Stimulated activated CD8-positive, alpha-beta memory T cell treated with anti-CD3 and anti-CD28 coated beads, Interleukin-7, amount 100 ng/mL, for 4 hours (primary cell): ENCODE data around the gene MTHFR.

Experiments
- DNase-seq, 2 donors: peaks; one replicate each; pipeline ENCODE4 v3.0.0-alpha.2; 2020; ENCODE audit warnings: low read depth in 2 of 2

Gene MTHFR

GRCh38 chr1:11759791-11760190 is 46.0 kb downstream of the MTHFR start:
- DNase-seq, result no peak

GRCh38 chr1:11757047-11757446 is 48.7 kb downstream of the MTHFR start:
- DNase-seq, result no peak

- no peak for DNase-seq
Observed at GRCh38 chr1:11753555-11754208, 52.1 kb downstream of the MTHFR start.

- no peak for DNase-seq
Observed at GRCh38 chr1:11752359-11753088, 53.2 kb downstream of the MTHFR start.

GRCh38 chr1:11751087-11751486 is 54.7 kb downstream of the MTHFR start:
- DNase-seq, result no peak

- DNase-seq, result no peak
Observed at GRCh38 chr1:11749996-11750395, 55.8 kb downstream of the MTHFR start.

- DNase-seq, result peak in 1 of 2 donors; percentile 10
Observed at GRCh38 chr1:11749203-11749689, 56.5 kb downstream of the MTHFR start.

- no peak for DNase-seq
Observed at GRCh38 chr1:11748294-11749202, 57.2 kb downstream of the MTHFR start.

- DNase-seq, result no peak
Observed at GRCh38 chr1:11746795-11747487, 58.8 kb downstream of the MTHFR start.

- no peak for DNase-seq
Observed at GRCh38 chr1:11746092-11746491, 59.7 kb downstream of the MTHFR start.

GRCh38 chr1:11744287-11744686 is 61.5 kb downstream of the MTHFR start:
- DNase-seq, result no peak

GRCh38 chr1:11741919-11742558 is 63.7 kb downstream of the MTHFR start:
- no peak for DNase-seq

- no peak for DNase-seq
Observed at GRCh38 chr1:11741482-11741881, 64.3 kb downstream of the MTHFR start.

- peak in 1 of 2 donors; percentile 18 for DNase-seq
Observed at GRCh38 chr1:11740258-11741192, 65.2 kb downstream of the MTHFR start.

GRCh38 chr1:11738783-11739182 is 67.0 kb downstream of the MTHFR start:
- no peak for DNase-seq

- no peak for DNase-seq
Observed at GRCh38 chr1:11738096-11738495, 67.7 kb downstream of the MTHFR start.

GRCh38 chr1:11736746-11737639 is 68.8 kb downstream of the MTHFR start:
- peak in 1 of 2 donors; percentile 25 for DNase-seq

GRCh38 chr1:11735854-11736745 is 69.7 kb downstream of the MTHFR start, which contains the start of gene AGTRAP:
TSS of gene AGTRAP (plus strand) at chr1:11736136. CDS start at chr1:11736209, 73 bp downstream.
- peak; percentile 69 to 82 for DNase-seq
